ENCODE measurements around the gene S100A9.
"Not testable (repeated sequence)": the region's sequence is repeated elsewhere in the genome, so short reads cannot be mapped to it uniquely, and the experiment has no call there.

Gene S100A9

DNA sequence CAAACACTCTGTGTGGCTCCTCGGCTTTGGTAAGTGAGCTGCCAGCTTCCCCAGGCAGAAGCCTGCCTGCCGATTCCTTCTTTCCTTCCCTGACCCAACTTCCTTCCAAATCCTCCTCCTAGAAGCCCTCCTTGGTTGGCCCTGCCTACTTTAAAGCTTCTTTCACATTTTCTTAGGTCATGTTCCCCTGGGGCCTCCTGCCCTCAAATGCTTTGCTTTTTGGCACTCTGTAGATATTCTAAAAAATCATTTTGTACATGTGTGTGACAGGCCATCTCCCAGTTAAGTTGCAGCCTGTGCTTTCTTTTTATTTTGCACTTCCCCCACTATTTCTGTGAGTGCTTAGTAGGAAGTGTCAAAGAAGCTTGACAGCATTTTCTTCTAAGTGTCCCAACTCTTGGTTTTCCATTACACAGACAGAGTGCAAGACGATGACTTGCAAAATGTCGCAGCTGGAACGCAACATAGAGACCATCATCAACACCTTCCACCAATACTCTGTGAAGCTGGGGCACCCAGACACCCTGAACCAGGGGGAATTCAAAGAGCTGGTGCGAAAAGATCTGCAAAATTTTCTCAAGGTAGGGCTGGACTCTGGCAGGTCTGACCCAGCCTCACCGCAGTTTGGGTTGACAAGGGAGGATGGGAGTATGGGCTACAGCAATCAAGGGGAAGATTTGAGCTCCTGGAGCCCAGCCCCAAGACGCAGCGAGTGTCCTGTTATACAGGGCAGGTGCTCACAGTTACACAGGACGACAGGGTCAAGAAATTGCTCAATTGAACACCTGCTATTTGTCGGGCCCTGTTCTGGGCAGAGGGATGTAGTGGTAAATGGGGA is at the start of gene S100A9:
Gene S100A9 (plus strand): TSS at position 2 of the 838 bp plus-strand sequence. CDS start 430 bp downstream, at position 432.
- TF ChIP-seq, protein P1, sequence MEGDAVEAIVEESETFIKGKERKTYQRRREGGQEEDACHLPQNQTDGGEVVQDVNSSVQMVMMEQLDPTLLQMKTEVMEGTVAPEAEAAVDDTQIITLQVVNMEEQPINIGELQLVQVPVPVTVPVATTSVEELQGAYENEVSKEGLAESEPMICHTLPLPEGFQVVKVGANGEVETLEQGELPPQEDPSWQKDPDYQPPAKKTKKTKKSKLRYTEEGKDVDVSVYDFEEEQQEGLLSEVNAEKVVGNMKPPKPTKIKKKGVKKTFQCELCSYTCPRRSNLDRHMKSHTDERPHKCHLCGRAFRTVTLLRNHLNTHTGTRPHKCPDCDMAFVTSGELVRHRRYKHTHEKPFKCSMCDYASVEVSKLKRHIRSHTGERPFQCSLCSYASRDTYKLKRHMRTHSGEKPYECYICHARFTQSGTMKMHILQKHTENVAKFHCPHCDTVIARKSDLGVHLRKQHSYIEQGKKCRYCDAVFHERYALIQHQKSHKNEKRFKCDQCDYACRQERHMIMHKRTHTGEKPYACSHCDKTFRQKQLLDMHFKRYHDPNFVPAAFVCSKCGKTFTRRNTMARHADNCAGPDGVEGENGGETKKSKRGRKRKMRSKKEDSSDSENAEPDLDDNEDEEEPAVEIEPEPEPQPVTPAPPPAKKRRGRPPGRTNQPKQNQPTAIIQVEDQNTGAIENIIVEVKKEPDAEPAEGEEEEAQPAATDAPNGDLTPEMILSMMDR (IDR thresholded peaks at IDR 0.05; ENCODE audit: insufficient read depth, low read depth, low read length, missing control alignments), result no peak
- no peak within 1 kb of the TSS for H3K4me3 ChIP-seq (ENCODE audit: low read depth, low read length)
- DNase-seq (ENCODE audit: low read depth), result no peak

DNA sequence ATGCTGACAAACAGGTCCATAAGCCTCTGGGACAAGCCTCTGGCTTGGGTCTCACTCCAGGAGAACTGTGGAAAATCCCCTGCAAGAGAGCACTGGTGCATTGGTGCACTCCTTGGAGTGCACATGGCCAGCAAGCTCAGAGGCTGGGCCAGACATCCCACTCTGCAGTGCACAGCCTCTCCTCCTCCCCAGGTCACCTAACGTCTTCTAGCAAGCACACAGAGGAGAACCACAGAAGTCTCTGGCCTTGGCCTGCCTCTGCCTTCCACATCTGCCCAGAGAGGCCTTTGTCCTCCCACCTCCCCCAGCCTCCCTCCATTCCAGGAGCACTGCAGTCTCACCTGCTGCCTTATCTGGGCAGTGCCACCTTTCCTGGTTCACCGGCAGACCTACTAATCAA is 49.1 kb upstream of the S100A9 start:
- no peak for DNase-seq (ENCODE audit: low read depth)
- TF ChIP-seq, protein P1 (IDR thresholded peaks at IDR 0.05; ENCODE audit: insufficient read depth, low read depth, low read length, missing control alignments), result no peak

DNA sequence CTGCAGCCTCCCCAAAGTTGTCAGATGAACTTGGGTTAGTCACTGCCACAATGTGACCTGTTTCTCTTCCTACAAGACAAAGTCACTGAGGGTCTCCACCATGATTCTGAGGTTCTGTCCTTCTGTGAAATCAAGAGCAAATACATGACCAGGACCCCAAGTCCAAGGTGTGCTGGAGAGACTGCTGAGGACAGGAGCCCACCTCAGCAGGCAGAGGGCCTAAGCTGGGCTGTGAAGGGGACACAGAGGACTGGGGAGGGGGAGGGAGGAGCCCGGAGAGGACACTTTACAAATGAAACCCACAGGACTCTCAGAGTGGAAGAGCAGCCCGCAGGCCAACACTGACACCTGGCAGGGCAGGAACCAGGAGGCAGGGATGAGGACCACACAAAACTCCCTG is 48.2 kb upstream of the S100A9 start:
- TF ChIP-seq, protein P1 (IDR thresholded peaks at IDR 0.05; ENCODE audit: insufficient read depth, low read depth, low read length, missing control alignments), result no peak
- DNase-seq (ENCODE audit: low read depth), result no peak
- H3K4me3 ChIP-seq (ENCODE audit: low read depth, low read length), result no peak overlapping the region

More for the DNA sequence above, 49.1 kb upstream of the S100A9 start:
- no peak overlapping the region for H3K4me3 ChIP-seq (ENCODE audit: low read depth, low read length)

- TF ChIP-seq, protein P1 (IDR thresholded peaks at IDR 0.05; ENCODE audit: insufficient read depth, low read depth, low read length, missing control alignments), result no peak
- no peak for DNase-seq (ENCODE audit: low read depth)
- H3K4me3 ChIP-seq (ENCODE audit: low read depth, low read length), result no peak overlapping the region
These were observed 47.1 kb upstream of the S100A9 start for GRCh38 chr1:153310526-153310925.

GRCh38 chr1:153312570-153313186 is 45.0 kb upstream of the S100A9 start, which contains the start of gene PGLYRP3:
TSS of gene PGLYRP3 (minus strand) at chr1:153312952. CDS start at chr1:153310665, 2,287 bp downstream.
- TF ChIP-seq, protein P1 (IDR thresholded peaks at IDR 0.05; ENCODE audit: insufficient read depth, low read depth, low read length, missing control alignments), result no peak
- DNase-seq (ENCODE audit: low read depth), result no peak
- no peak within 1 kb of the TSS for H3K4me3 ChIP-seq (ENCODE audit: low read depth, low read length)

DNA sequence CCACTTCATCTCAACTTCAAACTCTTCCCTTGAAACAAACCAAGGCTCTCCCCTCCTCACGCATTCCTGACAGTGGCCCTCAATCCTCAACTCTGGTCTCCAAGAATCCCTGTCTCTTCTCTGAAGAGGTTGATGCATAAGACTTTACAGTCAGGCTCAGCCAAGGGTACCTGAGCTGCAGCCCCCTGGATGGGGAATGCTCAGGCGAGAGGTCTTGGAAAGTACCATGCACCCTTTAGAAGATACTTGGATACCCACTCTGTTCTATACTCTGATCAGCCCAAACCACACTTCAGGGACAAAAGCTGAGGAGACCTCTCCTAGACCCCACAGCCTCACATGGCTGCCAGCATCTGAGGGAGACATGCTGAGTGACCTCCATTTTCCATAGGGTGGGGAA is 44.4 kb upstream of the S100A9 start:
- no peak for DNase-seq (ENCODE audit: low read depth)
- TF ChIP-seq, protein P1 (IDR thresholded peaks at IDR 0.05; ENCODE audit: insufficient read depth, low read depth, low read length, missing control alignments), result no peak
- H3K4me3 ChIP-seq (ENCODE audit: low read depth, low read length), result no peak overlapping the region

GRCh38 chr1:153314388-153314787 is 43.3 kb upstream of the S100A9 start:
- not testable (repeated sequence) for DNase-seq (ENCODE audit: low read depth); H3K4me3 ChIP-seq (ENCODE audit: low read depth, low read length)

DNA sequence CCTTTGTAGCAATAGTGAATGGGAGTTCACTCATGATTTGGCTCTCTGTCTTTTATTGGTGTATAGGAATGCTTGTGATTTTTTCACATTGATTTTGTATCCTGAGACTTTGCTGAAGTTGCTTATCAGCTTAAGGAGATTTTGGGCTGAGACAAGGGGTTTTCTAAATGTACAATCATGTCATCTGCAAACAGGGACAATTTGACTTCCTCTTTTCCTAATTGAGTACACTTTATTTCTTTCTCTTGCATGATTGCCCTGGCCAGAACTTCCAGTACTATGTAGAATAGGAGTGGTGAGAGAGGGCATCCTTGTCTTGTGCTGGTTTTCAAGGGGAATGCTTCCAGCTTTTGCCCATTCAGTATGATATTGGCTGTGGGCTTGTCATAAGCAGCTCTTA is 41.6 kb upstream of the S100A9 start:
- not testable (repeated sequence) for DNase-seq (ENCODE audit: low read depth); H3K4me3 ChIP-seq (ENCODE audit: low read depth, low read length)

DNA sequence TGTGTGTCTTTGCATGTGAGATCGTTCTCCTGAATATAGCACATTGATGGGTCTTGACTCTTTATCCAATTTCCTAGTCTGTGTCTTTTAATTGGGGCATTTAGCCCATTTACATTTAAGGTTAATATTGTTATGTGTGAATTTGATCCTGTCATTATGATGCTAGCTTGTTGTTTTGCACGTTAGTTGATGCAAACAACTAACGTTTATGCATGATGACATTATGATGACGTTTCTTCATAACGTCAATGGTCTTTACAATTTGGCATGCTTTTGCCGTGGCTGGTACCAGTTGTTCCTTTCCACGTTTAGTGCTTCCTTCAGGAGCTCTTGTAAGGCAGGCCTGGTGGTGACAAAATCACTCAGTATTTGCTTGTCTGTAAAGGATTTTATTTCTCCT is 39.5 kb upstream of the S100A9 start:
- H3K4me3 ChIP-seq (ENCODE audit: low read depth, low read length); DNase-seq (ENCODE audit: low read depth): not testable (repeated sequence)
